Keratinocyte (primary cell): ENCODE results near the gene SYDE2. TPM values are rescaled to one million over a fixed set of nuclear protein-coding genes. Genes with fewer than 3 reads are reported as not detected.

ENCODE experiments used
- DNase-seq: peaks from one replicate; pipeline ENCODE4 v3.0.0-alpha.2; 2011; ENCODE audit warnings: low read depth, missing footprints, low spot score
- FAIRE-seq: peaks from 2 replicates; lab custom pipeline; 2011; peaks lifted over from hg19 to GRCh38; lab: Jason Lieb, UNC
- H2AFZ ChIP-seq: 2 replicates; pipeline ENCODE4 v1.6.0; 2012; ENCODE audit warnings: low read length, control low read depth, inconsistent platforms; ENCODE audit not compliant: control insufficient read depth
- H3K27ac ChIP-seq: 2 replicates; pipeline ENCODE4 v1.5.1; 2011; ENCODE audit warnings: low read length; ENCODE audit not compliant: control insufficient read depth, insufficient read depth
- H3K27me3 ChIP-seq: 3 replicates; pipeline ENCODE4 v1.6.0; 2011; ENCODE audit warnings: low read length; ENCODE audit not compliant: control insufficient read depth, insufficient read depth; ENCODE audit errors: extremely low read depth
- H3K36me3 ChIP-seq, 2 experiments: 2 replicates in 1 of 2; 3 replicates in 1 of 2; pipeline ENCODE4 v1.5.1; 2011; ENCODE audit warnings: low read length in 2 of 2, mild to moderate bottlenecking in 1 of 2; ENCODE audit not compliant: control insufficient read depth in 2 of 2, insufficient read depth in 2 of 2; ENCODE audit errors: extremely low read depth in 1 of 2
- H3K4me1 ChIP-seq: 3 replicates; pipeline ENCODE4 v1.5.1; 2011; ENCODE audit warnings: low read length; ENCODE audit not compliant: control insufficient read depth, insufficient read depth; ENCODE audit errors: extremely low read depth
- H3K4me2 ChIP-seq: 3 replicates; pipeline ENCODE4 v1.6.0; 2011; ENCODE audit warnings: low read depth, low read length; ENCODE audit not compliant: control insufficient read depth, insufficient read depth; ENCODE audit errors: extremely low read depth
- H3K4me3 ChIP-seq, 3 experiments: fragments of 200-600 bp in 1 of 3; sonication (generic) in 1 of 3; 2 replicates in 2 of 3; 3 replicates in 1 of 3; pipeline ENCODE4 v1.5.1; 2011 to 2016; ENCODE audit warnings: low read length in 3 of 3, mild to moderate bottlenecking in 3 of 3, control low read depth in 2 of 3, inconsistent platforms in 1 of 3, low read depth in 1 of 3, mixed read lengths in 1 of 3, mixed run types in 1 of 3, moderate library complexity in 1 of 3; ENCODE audit not compliant: control insufficient read depth in 2 of 3, insufficient read depth in 2 of 3; ENCODE audit errors: extremely low read depth in 1 of 3
- H3K79me2 ChIP-seq: 2 replicates; pipeline ENCODE4 v1.6.0; 2012; ENCODE audit warnings: low read length; ENCODE audit not compliant: control insufficient read depth, insufficient read depth
- H3K9ac ChIP-seq: 3 replicates; pipeline ENCODE4 v1.6.0; 2011; ENCODE audit warnings: low read length; ENCODE audit not compliant: control insufficient read depth, insufficient read depth; ENCODE audit errors: extremely low read depth
- H3K9me1 ChIP-seq: 3 replicates; pipeline ENCODE4 v1.6.0; 2011; ENCODE audit warnings: low read length; ENCODE audit not compliant: control insufficient read depth, insufficient read depth; ENCODE audit errors: extremely low read depth
- H3K9me3 ChIP-seq: 2 replicates; pipeline ENCODE4 v1.5.1; 2012; ENCODE audit warnings: low read depth, low read length; ENCODE audit not compliant: control insufficient read depth
- H4K20me1 ChIP-seq: 3 replicates; pipeline ENCODE4 v1.6.0; 2011; ENCODE audit warnings: low read length; ENCODE audit not compliant: control insufficient read depth, insufficient read depth; ENCODE audit errors: extremely low read depth
- CTCF ChIP-seq, 3 experiments: IDR thresholded peaks in 1 of 3; conservative IDR thresholded peaks in 1 of 3; optimal IDR thresholded peaks in 1 of 3; 2 replicates in 2 of 3; 3 replicates in 1 of 3; pipeline versions ENCODE3 to v1.5.1; 2011; ENCODE audit warnings: low read length in 3 of 3, mild to moderate bottlenecking in 3 of 3, moderate library complexity in 2 of 3, control low read depth in 1 of 3, inconsistent platforms in 1 of 3; ENCODE audit not compliant: insufficient read depth in 2 of 3; ENCODE audit errors: extremely low read depth in 1 of 3
- EZH2 ChIP-seq: IDR thresholded peaks from one replicate; pipeline ENCODE4 v1.6.1; 2012; ENCODE audit warnings: inconsistent platforms, mild to moderate bottlenecking, low read length, moderate library complexity
- dilution Hi-C: fragments of 300-500 bp; cut with MboI; formaldehyde crosslinking; loops from one replicate; pipeline ENCODE4 v1.7.0; 2020; ENCODE audit warnings: low sequenced_read_pairs; ENCODE audit not compliant: extremely low pct_ligation_motif_present
- polyA plus RNA-seq, 5 experiments: library from polyadenylated mRNA; depleted of rRNA in 3 of 5; stranded (reverse) in 3 of 5; stranded (forward) in 1 of 5; unstranded in 1 of 5; fragments of >200 nt; gene quantifications; 1 replicate in 1 of 5; 2 replicates in 3 of 5; 3 replicates in 1 of 5; pipeline versions ENCODE4 v1.2.1 to v1.2.3, GENCODE V29; 2011 to 2012; ENCODE audit warnings: missing spikeins in 2 of 5, low read depth in 1 of 5, low replicate concordance in 1 of 5
- small RNA-seq, 3 experiments: library from RNA; depleted of rRNA; stranded (forward); fragments of <200 nt; gene quantifications; one replicate each; pipeline ENCODE3, GENCODE V24; 2012; ENCODE audit warnings: low read depth in 3 of 3, low replicate concordance in 1 of 3; ENCODE audit not compliant: insufficient read length in 3 of 3

The SYDE2 gene
- polyA plus RNA-seq, 1 donor (not counting 4 experiments of a cell fraction or from before 2014, with no cell fraction given), result 1.7 TPM

DNA sequence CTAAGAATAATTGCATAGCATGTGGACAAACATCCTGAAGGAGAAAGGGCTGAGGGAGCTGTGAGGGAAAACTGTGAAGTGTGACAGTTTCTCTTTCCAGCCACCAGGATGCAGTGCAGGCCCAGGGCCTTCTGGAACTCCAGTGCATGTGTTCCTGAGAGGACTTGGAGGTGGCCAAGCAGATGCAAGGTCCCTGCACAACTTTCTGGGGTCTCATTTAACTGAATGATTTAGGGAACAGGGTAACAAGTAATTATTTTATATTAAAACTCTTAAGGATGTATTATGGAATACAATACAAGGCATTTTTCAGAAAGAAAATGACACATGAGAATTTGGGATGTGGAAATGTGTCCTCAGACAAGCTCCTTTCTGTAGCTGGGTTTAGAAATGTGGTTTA, 91.3 kb downstream of the SYDE2 start:
- Histone ChIP-seq H3K4me3 (no peak overlapping the region), H3K27me3 (no peaks in the 10 kb centered on the region), H3K9ac (no peak overlapping the region), H3K36me3 (no peaks in the 10 kb centered on the region), H3K9me3 (no peaks in the 10 kb centered on the region), H3K27ac (no peak overlapping the region), H3K4me2 (no peak overlapping the region), H3K9me1 (no peaks in the 10 kb centered on the region), H3K4me1 (no peaks in the 10 kb centered on the region), H3K79me2 (no peaks in the 10 kb centered on the region), H2AFZ (no peak overlapping the region), H4K20me1 (no peaks in the 10 kb centered on the region)
- DNase-seq (no peak), FAIRE-seq (peak; percentile 80)
- TF ChIP-seq CTCF (optimal IDR thresholded peaks at IDR 0.05 in 1 of 3, IDR thresholded peaks at IDR 0.05 in 1 of 3, conservative IDR thresholded peaks at IDR 0.05 in 1 of 3; ENCODE audit: extremely low read depth in 1 of 3, insufficient read depth in 2 of 3, low read length in 3 of 3) (peak; percentile 84 to 91 (median 89)), EZH2 (no peak)
- dilution Hi-C loops, result no loop called here

Small RNA genes within 50 kb of the gene (small RNA-seq; reads per million reads assigned to genes)
- 0 to 0.75 (median 0.33) reads per million in 3 experiments for gene MIR4423

Other genes with a start within 250 kb of the SYDE2 start
- 0.05 to 0.14 TPM (median 0.12 TPM) in 3 replicates for gene MCOLN2, start 203.9 kb downstream of the SYDE2 start, polyA plus RNA-seq
- 5.5 to 16.2 TPM (median 15.4 TPM) in 3 replicates for gene MCOLN3, start 152.5 kb downstream of the SYDE2 start, polyA plus RNA-seq
- 15.8 to 27.3 TPM (median 25.4 TPM) in 3 replicates for gene C1orf52, start 58.6 kb upstream of the SYDE2 start, polyA plus RNA-seq
- gene BCL10, start 75.6 kb upstream of the SYDE2 start, polyA plus RNA-seq, result 11.4 to 22.4 TPM (median 19.7 TPM) in 3 replicates